Measurements from ENCODE around the gene SLC24A3. TPM values are rescaled to one million over a fixed set of nuclear protein-coding genes. Genes with fewer than 3 reads are reported as not detected.

SLC24A3 gene
- total RNA-seq, 1 experiment from 2014 or later = not detected

DNA sequence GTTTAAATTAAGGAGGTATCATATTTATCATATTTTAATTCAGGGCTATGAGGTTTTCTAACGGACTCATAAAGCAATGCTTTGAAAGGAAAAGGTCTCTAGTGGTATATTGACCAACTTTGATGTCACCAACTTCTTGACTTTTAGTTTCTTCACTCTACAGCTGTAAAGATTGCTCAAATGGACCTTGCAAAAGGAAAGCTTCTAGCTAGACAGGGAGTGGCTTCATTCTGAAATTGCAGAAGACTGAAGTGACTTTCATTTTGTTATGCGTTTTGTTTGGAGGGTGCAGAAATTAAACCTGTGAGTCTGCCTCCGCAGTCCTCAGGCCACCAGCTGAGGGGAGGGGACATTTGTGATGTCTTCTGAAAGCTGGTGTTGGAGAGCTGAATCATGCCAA lies 95.7 kb downstream of the SLC24A3 start:
- Histone ChIP-seq H3K9me3 (ENCODE audit: insufficient read depth, low read depth) (no peaks in the 10 kb centered on the region), H2AFZ (no peak overlapping the region), H3K4me2 (no peak overlapping the region), H3K27ac (no peak overlapping the region), H3K4me1 (replicated peaks; ENCODE audit: insufficient read depth) (no peaks in the 10 kb centered on the region), H3K9me2 (ENCODE audit: insufficient read depth) (no peaks in the 10 kb centered on the region), H4K20me1 (ENCODE audit: insufficient read depth) (no peaks in the 10 kb centered on the region), H3K4me3 (no peak overlapping the region), H3F3A (ENCODE audit: insufficient read depth, low read depth) (no peaks in the 10 kb centered on the region), H3K79me2 (ENCODE audit: low read depth) (no peaks in the 10 kb centered on the region), H3K27me3 (ENCODE audit: insufficient read depth, low read depth) (peaks cover 43% of the 10 kb centered on the region), H3K36me3 (ENCODE audit: low read depth) (no peaks in the 10 kb centered on the region)
- DNase-seq = no peak
- intact Hi-C loops (cut with micrococcal nuclease; ENCODE audit: unreplicated experiment) = no loop called here
- BruUV-seq (replicated peaks) = no TSS peak
- ChIA-PET CTCF (no interaction called here), POLR2A (ENCODE audit: unreplicated experiment) (no interaction called here)
- TF ChIP-seq, protein P1, sequence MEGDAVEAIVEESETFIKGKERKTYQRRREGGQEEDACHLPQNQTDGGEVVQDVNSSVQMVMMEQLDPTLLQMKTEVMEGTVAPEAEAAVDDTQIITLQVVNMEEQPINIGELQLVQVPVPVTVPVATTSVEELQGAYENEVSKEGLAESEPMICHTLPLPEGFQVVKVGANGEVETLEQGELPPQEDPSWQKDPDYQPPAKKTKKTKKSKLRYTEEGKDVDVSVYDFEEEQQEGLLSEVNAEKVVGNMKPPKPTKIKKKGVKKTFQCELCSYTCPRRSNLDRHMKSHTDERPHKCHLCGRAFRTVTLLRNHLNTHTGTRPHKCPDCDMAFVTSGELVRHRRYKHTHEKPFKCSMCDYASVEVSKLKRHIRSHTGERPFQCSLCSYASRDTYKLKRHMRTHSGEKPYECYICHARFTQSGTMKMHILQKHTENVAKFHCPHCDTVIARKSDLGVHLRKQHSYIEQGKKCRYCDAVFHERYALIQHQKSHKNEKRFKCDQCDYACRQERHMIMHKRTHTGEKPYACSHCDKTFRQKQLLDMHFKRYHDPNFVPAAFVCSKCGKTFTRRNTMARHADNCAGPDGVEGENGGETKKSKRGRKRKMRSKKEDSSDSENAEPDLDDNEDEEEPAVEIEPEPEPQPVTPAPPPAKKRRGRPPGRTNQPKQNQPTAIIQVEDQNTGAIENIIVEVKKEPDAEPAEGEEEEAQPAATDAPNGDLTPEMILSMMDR (conservative IDR thresholded peaks at IDR 0.05) = no peak
- TF ChIP-seq EZH2 (IDR thresholded peaks at IDR 0.05; ENCODE audit: low read depth) = no peak

DNA sequence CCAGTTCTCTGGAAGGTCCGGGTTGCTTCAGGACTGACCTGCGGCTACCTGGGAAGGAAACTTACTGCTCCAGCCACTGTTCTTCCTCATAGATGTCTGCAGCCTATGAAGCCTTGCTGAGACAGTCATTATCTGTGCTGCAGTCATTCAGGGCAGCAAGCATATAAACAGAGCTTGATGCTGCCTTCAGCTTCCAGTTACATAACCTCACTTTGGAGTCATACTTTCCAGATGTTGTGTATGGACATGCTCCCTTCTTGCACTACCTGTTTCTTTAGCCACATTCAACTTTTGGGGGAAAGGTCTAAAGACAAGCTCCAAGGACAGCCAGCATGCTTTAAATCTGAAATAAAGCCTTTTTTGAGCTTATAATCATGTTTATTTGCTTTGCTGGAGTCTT lies 98.1 kb downstream of the SLC24A3 start:
- no peak for DNase-seq
- BruUV-seq (replicated peaks) = no TSS peak
- H3K9me3 ChIP-seq (ENCODE audit: insufficient read depth, low read depth) = no peaks in the 10 kb centered on the region
- H3F3A ChIP-seq (ENCODE audit: insufficient read depth, low read depth) = no peaks in the 10 kb centered on the region
- no peak for TF ChIP-seq EZH2 (IDR thresholded peaks at IDR 0.05; ENCODE audit: low read depth)
- TF ChIP-seq, protein P1 (conservative IDR thresholded peaks at IDR 0.05) = no peak
- no peaks in the 10 kb centered on the region for H3K9me2 ChIP-seq (ENCODE audit: insufficient read depth)
- H3K27ac ChIP-seq = no peak overlapping the region
- intact Hi-C loops (cut with micrococcal nuclease; ENCODE audit: unreplicated experiment) = no loop called here
- ChIA-PET POLR2A (ENCODE audit: unreplicated experiment) (no interaction called here), CTCF (no interaction called here)
- no peak overlapping the region for H3K4me2 ChIP-seq
- H3K79me2 ChIP-seq (ENCODE audit: low read depth) = no peaks in the 10 kb centered on the region
- peaks cover 36% of the 10 kb centered on the region for H3K27me3 ChIP-seq (ENCODE audit: insufficient read depth, low read depth)
- no peak overlapping the region for H2AFZ ChIP-seq
- H3K4me3 ChIP-seq = no peak overlapping the region
- H4K20me1 ChIP-seq (ENCODE audit: insufficient read depth) = no peaks in the 10 kb centered on the region
- no peaks in the 10 kb centered on the region for H3K36me3 ChIP-seq (ENCODE audit: low read depth)
- H3K4me1 ChIP-seq (replicated peaks; ENCODE audit: insufficient read depth) = no peaks in the 10 kb centered on the region

DNA sequence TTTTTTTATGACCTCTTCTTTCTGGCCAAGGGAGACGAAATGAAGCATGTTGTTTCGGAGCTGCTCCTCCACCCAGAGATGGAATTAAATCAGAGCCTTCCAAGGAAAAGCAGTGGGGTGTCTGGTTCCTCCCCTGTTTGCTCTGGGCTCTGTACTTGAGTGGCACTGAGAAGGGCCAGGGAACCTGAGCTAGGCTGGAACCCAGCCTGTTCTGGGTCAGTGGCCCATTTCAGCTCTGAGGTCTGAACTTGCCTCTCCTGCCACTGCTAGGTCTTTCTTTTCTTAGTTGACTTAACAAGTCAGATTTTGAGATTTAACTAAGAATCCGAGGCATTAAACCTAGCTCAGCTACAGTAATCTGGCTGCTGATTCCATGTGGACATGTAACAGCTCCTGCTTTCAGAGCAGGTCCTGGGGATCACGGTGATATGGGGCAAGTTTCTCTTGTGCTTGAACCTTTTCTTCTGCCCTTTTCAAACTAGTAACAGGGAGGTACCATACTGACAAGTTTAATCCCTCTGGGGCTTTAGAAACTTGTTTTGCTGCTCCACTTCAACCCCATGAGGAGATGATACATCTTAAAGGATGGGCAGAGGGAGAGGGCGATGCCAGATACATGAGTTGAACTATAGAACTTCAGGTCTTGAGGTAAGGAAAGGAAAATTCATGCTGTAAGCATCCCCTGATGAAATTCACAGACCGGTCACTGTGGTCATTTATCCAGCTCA lies 101.1 kb downstream of the SLC24A3 start:
- Histone ChIP-seq H3K36me3 (ENCODE audit: low read depth) (no peaks in the 10 kb centered on the region), H3K4me2 (no peak overlapping the region), H3K9me2 (ENCODE audit: insufficient read depth) (no peaks in the 10 kb centered on the region), H4K20me1 (ENCODE audit: insufficient read depth) (no peaks in the 10 kb centered on the region), H3K27me3 (ENCODE audit: insufficient read depth, low read depth) (peaks cover 41% of the 10 kb centered on the region), H3K4me3 (no peak overlapping the region), H3K9me3 (ENCODE audit: insufficient read depth, low read depth) (no peaks in the 10 kb centered on the region), H3K27ac (no peak overlapping the region), H2AFZ (no peak overlapping the region), H3F3A (ENCODE audit: insufficient read depth, low read depth) (no peaks in the 10 kb centered on the region), H3K4me1 (replicated peaks; ENCODE audit: insufficient read depth) (no peaks in the 10 kb centered on the region), H3K79me2 (ENCODE audit: low read depth) (no peaks in the 10 kb centered on the region)
- POLR2A ChIA-PET (ENCODE audit: unreplicated experiment) = no interaction called here
- no peak for DNase-seq
- TF ChIP-seq, protein P1 (conservative IDR thresholded peaks at IDR 0.05) = no peak
- TF ChIP-seq EZH2 (IDR thresholded peaks at IDR 0.05; ENCODE audit: low read depth) = no peak
- intact Hi-C loops (cut with micrococcal nuclease; ENCODE audit: unreplicated experiment) = no loop called here
- BruUV-seq (replicated peaks) = no TSS peak
- CTCF ChIA-PET = no interaction called here

All from PC-9 (cell line).